ENCODE data around the gene MVB12B. TPM values are rescaled to one million over a fixed set of nuclear protein-coding genes. Genes with fewer than 3 reads are reported as not detected.

The MVB12B gene
- total and polyA plus RNA-seq, 2 of the 4 experiments (the other 2 are of a cell fraction): 2.0 to 4.0 TPM

DNA sequence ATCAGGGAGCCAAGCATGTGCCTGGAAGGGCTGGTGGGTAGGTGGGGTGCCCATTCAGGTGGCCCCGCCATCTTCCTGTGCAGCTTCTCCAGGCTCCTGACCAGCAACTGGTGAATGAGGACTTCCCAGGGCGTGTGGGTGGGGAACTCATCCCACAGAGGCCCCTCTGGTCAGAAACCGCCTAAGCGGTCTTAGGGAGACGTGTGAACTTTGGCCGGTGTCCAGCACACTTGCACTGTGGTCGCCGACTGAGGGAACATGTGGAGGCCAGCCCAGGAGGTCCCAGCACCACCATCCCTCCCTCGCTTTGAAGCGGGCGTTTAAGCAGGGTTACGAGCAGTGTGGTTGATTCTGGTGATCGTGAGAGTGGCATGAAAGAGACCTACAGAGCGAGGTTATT lies 77.8 kb downstream of the MVB12B start:
- Histone ChIP-seq H3K4ac (ENCODE audit: low read depth, low read length) (no peak overlapping the region), H2BK20ac (ENCODE audit: low read depth, low read length) (no peak overlapping the region), H3K79me1 (ENCODE audit: low read depth in 1 of 2, low read length in 2 of 2) (no peaks in the 10 kb centered on the region), H2BK120ac (ENCODE audit: low read depth, low read length) (no peak overlapping the region), H3K9me1 (ENCODE audit: insufficient read depth, low read length) (no peaks in the 10 kb centered on the region), H3K14ac (replicated peaks; ENCODE audit: low read depth, low read length) (no peak overlapping the region), H4K5ac (ENCODE audit: low read depth, low read length) (no peak overlapping the region), H4K91ac (ENCODE audit: insufficient read depth, low read depth, low read length) (no peak overlapping the region), H3K4me2 (ENCODE audit: low read depth, low read length) (no peak overlapping the region), H3K36me3 (ENCODE audit: control insufficient read depth, insufficient read depth, low read length) (peaks cover 1% of the 10 kb centered on the region; the same call in 1 of the 2 replicates), H2AFZ (replicated peaks; ENCODE audit: low read length, poor library complexity) (no peak overlapping the region), H3K27me3 (ENCODE audit: control insufficient read depth, insufficient read depth, low read length) (no peaks in the 10 kb centered on the region), H3K18ac (ENCODE audit: low read depth, low read length) (no peak overlapping the region), H3K27ac (ENCODE audit: insufficient read depth, low read length) (no peak overlapping the region), H3K4me3 (ENCODE audit: insufficient read depth, low read depth, low read length) (no peak overlapping the region), H3K9ac (ENCODE audit: low read depth, low read length) (no peak overlapping the region), H3K56ac (ENCODE audit: extremely low read depth, insufficient read depth, low read length) (no peak overlapping the region), H3K23ac (ENCODE audit: low read depth, low read length) (no peak overlapping the region), H3K4me1 (ENCODE audit: control insufficient read depth, insufficient read depth, low read length) (peaks cover 5% of the 10 kb centered on the region), H2AK9ac (replicated peaks; ENCODE audit: low read depth, low read length, poor library complexity) (no peak overlapping the region), H4K8ac (ENCODE audit: low read depth in 2 of 2, low read length in 2 of 2) (no peak overlapping the region), H2AK5ac (ENCODE audit: low read depth, low read length) (no peak overlapping the region), H3K9me3 (ENCODE audit: control insufficient read depth, insufficient read depth, low read length) (no peaks in the 10 kb centered on the region), H2BK5ac (ENCODE audit: low read depth, low read length, poor library complexity, severe bottlenecking) (no peak overlapping the region), H4K20me1 (ENCODE audit: insufficient read depth, low read length) (no peaks in the 10 kb centered on the region), H2BK15ac (ENCODE audit: low read depth, low read length) (no peak overlapping the region)
- intact Hi-C loops (cut with micrococcal nuclease) (no loop called here), dilution Hi-C loops (cut with HindIII; ENCODE audit: low sequenced_read_pairs, unreplicated experiment) (no loop called here), in situ Hi-C loops (cut with MboI; ENCODE audit: low sequenced_read_pairs) (no loop called here)
- BruUV-seq (replicated peaks): no TSS peak
- TF ChIP-seq, protein P1, sequence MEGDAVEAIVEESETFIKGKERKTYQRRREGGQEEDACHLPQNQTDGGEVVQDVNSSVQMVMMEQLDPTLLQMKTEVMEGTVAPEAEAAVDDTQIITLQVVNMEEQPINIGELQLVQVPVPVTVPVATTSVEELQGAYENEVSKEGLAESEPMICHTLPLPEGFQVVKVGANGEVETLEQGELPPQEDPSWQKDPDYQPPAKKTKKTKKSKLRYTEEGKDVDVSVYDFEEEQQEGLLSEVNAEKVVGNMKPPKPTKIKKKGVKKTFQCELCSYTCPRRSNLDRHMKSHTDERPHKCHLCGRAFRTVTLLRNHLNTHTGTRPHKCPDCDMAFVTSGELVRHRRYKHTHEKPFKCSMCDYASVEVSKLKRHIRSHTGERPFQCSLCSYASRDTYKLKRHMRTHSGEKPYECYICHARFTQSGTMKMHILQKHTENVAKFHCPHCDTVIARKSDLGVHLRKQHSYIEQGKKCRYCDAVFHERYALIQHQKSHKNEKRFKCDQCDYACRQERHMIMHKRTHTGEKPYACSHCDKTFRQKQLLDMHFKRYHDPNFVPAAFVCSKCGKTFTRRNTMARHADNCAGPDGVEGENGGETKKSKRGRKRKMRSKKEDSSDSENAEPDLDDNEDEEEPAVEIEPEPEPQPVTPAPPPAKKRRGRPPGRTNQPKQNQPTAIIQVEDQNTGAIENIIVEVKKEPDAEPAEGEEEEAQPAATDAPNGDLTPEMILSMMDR (conservative IDR thresholded peaks at IDR 0.05; ENCODE audit: low read depth, low read length): no peak
- TF ChIP-seq SMC3 (IDR thresholded peaks at IDR 0.05; ENCODE audit: low read depth, low read length) (no peak), POLR2A (IDR thresholded peaks at IDR 0.05; ENCODE audit: low read depth, low read length) (no peak), FOS (IDR thresholded peaks at IDR 0.05; ENCODE audit: low read depth, low read length) (no peak)
- TF ChIP-seq, protein P2, sequence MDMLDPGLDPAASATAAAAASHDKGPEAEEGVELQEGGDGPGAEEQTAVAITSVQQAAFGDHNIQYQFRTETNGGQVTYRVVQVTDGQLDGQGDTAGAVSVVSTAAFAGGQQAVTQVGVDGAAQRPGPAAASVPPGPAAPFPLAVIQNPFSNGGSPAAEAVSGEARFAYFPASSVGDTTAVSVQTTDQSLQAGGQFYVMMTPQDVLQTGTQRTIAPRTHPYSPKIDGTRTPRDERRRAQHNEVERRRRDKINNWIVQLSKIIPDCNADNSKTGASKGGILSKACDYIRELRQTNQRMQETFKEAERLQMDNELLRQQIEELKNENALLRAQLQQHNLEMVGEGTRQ (IDR thresholded peaks at IDR 0.05; ENCODE audit: low read depth, low read length): no peak
- TF ChIP-seq, protein P3, sequence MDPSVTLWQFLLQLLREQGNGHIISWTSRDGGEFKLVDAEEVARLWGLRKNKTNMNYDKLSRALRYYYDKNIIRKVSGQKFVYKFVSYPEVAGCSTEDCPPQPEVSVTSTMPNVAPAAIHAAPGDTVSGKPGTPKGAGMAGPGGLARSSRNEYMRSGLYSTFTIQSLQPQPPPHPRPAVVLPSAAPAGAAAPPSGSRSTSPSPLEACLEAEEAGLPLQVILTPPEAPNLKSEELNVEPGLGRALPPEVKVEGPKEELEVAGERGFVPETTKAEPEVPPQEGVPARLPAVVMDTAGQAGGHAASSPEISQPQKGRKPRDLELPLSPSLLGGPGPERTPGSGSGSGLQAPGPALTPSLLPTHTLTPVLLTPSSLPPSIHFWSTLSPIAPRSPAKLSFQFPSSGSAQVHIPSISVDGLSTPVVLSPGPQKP (IDR thresholded peaks at IDR 0.05; ENCODE audit: borderline replicate concordance, low read depth, low read length): no peak
- no peak for ATAC-seq (ENCODE audit: low read depth)
- 75% methylated on average over 4 of the region's 14 CpGs; no CpG with 5 or more reads in 1 of the 2 experiments for WGBS, 2 experiments (ENCODE audit: extremely low coverage in 2 of 2, insufficient read length in 1 of 2)
- POLR2A ChIA-PET (ENCODE audit: unreplicated experiment): no interaction called here
- DNase-seq: no peak
- CTCF ChIA-PET: no interaction called here
